ENCODE data around the gene ATP13A4.

Gene ATP13A4

DNA sequence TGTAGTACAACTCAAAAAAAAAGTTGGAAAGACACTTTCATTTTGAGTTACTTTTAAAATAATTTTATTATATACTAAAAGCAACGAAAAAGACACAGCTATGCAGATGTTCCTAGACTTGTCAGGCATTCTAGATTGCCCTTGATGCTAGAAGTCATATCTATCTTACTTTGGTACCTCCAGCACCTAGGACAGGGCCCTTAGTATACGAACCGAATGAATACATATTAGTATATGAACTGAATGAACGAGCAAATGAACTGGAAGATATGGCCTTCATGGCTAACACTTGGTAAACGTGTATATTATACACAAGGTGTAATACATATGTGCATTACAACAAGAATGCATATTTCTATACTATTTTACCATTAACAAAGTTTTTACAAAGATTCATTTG lies 200.3 kb downstream of the ATP13A4 start:
- TF ChIP-seq, protein P1, sequence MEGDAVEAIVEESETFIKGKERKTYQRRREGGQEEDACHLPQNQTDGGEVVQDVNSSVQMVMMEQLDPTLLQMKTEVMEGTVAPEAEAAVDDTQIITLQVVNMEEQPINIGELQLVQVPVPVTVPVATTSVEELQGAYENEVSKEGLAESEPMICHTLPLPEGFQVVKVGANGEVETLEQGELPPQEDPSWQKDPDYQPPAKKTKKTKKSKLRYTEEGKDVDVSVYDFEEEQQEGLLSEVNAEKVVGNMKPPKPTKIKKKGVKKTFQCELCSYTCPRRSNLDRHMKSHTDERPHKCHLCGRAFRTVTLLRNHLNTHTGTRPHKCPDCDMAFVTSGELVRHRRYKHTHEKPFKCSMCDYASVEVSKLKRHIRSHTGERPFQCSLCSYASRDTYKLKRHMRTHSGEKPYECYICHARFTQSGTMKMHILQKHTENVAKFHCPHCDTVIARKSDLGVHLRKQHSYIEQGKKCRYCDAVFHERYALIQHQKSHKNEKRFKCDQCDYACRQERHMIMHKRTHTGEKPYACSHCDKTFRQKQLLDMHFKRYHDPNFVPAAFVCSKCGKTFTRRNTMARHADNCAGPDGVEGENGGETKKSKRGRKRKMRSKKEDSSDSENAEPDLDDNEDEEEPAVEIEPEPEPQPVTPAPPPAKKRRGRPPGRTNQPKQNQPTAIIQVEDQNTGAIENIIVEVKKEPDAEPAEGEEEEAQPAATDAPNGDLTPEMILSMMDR (IDR thresholded peaks at IDR 0.05; ENCODE audit: low read depth, low read length) = no peak

More for the DNA sequence above, 200.3 kb downstream of the ATP13A4 start:
- no peak for DNase-seq (ENCODE audit: extremely low read depth, low read depth)

All from AG09319 (cell line).